NT2/D1 (cell line): ENCODE data around the gene P2RX2.

Experiments
- DNase-seq: peaks from one replicate; pipeline ENCODE4 v3.0.0-alpha.2; 2011; ENCODE audit warnings: low read depth, low spot score
- H3K27me3 ChIP-seq: 2 replicates; pipeline ENCODE4 v1.6.0; 2011; ENCODE audit warnings: mild to moderate bottlenecking; ENCODE audit not compliant: insufficient read length, insufficient read depth
- H3K36me3 ChIP-seq: 2 replicates; pipeline ENCODE4 v1.6.1; 2011; ENCODE audit warnings: mild to moderate bottlenecking, low read length, mixed read lengths; ENCODE audit not compliant: insufficient read depth, insufficient read length
- H3K4me1 ChIP-seq: 2 replicates; pipeline ENCODE4 v1.5.1; 2011; ENCODE audit not compliant: insufficient read depth, insufficient read length
- H3K4me3 ChIP-seq: 2 replicates; pipeline ENCODE4 v1.5.1; 2011; ENCODE audit warnings: low read depth; ENCODE audit not compliant: insufficient read length
- H3K9ac ChIP-seq: 2 replicates; pipeline ENCODE4 v1.6.0; 2011; ENCODE audit warnings: low read depth; ENCODE audit not compliant: insufficient read length
- H3K9me3 ChIP-seq: 2 replicates; pipeline ENCODE4 v1.5.1; 2011; ENCODE audit warnings: mild to moderate bottlenecking, low read length; ENCODE audit not compliant: insufficient read depth
- SUZ12 ChIP-seq: IDR thresholded peaks from 2 replicates; pipeline ENCODE4 v1.6.1; 2011; ENCODE audit not compliant: insufficient read length, insufficient read depth; ENCODE audit errors: extremely low read depth
- YY1 ChIP-seq: IDR thresholded peaks from 2 replicates; pipeline ENCODE4 v1.6.1; 2011; ENCODE audit not compliant: insufficient read length, insufficient read depth
- ZNF274 ChIP-seq: IDR thresholded peaks from 2 replicates; pipeline ENCODE4 v1.6.1; 2011; ENCODE audit warnings: mild to moderate bottlenecking, low read depth, low read length

The P2RX2 gene

GRCh38 chr12:132662901-132663755 is 44.6 kb downstream of the P2RX2 start:
- H3K4me1 ChIP-seq, result no peaks in the 10 kb centered on the region
- H3K36me3 ChIP-seq, result peaks cover 96% of the 10 kb centered on the region
- no peak overlapping the region for H3K9ac ChIP-seq
- DNase-seq, result no peak
- H3K9me3 ChIP-seq, result no peaks in the 10 kb centered on the region
- H3K4me3 ChIP-seq, result no peak overlapping the region
- no peaks in the 10 kb centered on the region for H3K27me3 ChIP-seq
- TF ChIP-seq ZNF274 (no peak), YY1 (no peak), SUZ12 (no peak)

- Histone ChIP-seq H3K9ac (no peak overlapping the region), H3K4me3 (no peak overlapping the region), H3K9me3 (no peaks in the 10 kb centered on the region), H3K27me3 (no peaks in the 10 kb centered on the region), H3K36me3 (peaks cover 96% of the 10 kb centered on the region), H3K4me1 (no peaks in the 10 kb centered on the region)
- TF ChIP-seq SUZ12 (no peak), ZNF274 (no peak), YY1 (no peak)
- no peak for DNase-seq
These were observed 45.9 kb downstream of the P2RX2 start for GRCh38 chr12:132664206-132665148.

GRCh38 chr12:132665149-132665491 is 46.5 kb downstream of the P2RX2 start:
- peaks cover 98% of the 10 kb centered on the region for H3K36me3 ChIP-seq
- peaks cover 2% of the 10 kb centered on the region for H3K4me1 ChIP-seq
- H3K9me3 ChIP-seq, result no peaks in the 10 kb centered on the region
- DNase-seq, result no peak
- TF ChIP-seq SUZ12, result no peak
- TF ChIP-seq YY1, result no peak
- H3K9ac ChIP-seq, result no peak overlapping the region
- H3K27me3 ChIP-seq, result no peaks in the 10 kb centered on the region
- no peak overlapping the region for H3K4me3 ChIP-seq

GRCh38 chr12:132665794-132666193 is 47.2 kb downstream of the P2RX2 start:
- Histone ChIP-seq H3K9me3 (no peaks in the 10 kb centered on the region), H3K36me3 (peaks cover 95% of the 10 kb centered on the region), H3K4me3 (no peak overlapping the region), H3K4me1 (peaks cover 2% of the 10 kb centered on the region), H3K9ac (no peak overlapping the region), H3K27me3 (no peaks in the 10 kb centered on the region)
- DNase-seq, result no peak
- TF ChIP-seq YY1, result no peak
- TF ChIP-seq SUZ12, result no peak
- TF ChIP-seq ZNF274, result no peak

- TF ChIP-seq YY1 (no peak), ZNF274 (no peak), SUZ12 (no peak)
- no peak for DNase-seq
These were observed 49.9 kb downstream of the P2RX2 start for GRCh38 chr12:132668191-132669088.

GRCh38 chr12:132669166-132669879 is 50.7 kb downstream of the P2RX2 start:
- no peaks in the 10 kb centered on the region for H3K9me3 ChIP-seq
- peaks cover 94% of the 10 kb centered on the region for H3K36me3 ChIP-seq
- no peak for DNase-seq
- no peaks in the 10 kb centered on the region for H3K27me3 ChIP-seq
- no peak overlapping the region for H3K9ac ChIP-seq
- H3K4me3 ChIP-seq, result no peak overlapping the region
- peaks cover 2% of the 10 kb centered on the region for H3K4me1 ChIP-seq
- TF ChIP-seq ZNF274 (no peak), SUZ12 (no peak)

More at GRCh38 chr12:132668191-132669088, 49.9 kb downstream of the P2RX2 start:
- Histone ChIP-seq H3K9ac (no peak overlapping the region), H3K4me3 (no peak overlapping the region), H3K36me3 (peaks cover 94% of the 10 kb centered on the region), H3K4me1 (peaks cover 2% of the 10 kb centered on the region), H3K9me3 (no peaks in the 10 kb centered on the region), H3K27me3 (no peaks in the 10 kb centered on the region)
